ENCODE results near the gene AOAH.

DNA sequence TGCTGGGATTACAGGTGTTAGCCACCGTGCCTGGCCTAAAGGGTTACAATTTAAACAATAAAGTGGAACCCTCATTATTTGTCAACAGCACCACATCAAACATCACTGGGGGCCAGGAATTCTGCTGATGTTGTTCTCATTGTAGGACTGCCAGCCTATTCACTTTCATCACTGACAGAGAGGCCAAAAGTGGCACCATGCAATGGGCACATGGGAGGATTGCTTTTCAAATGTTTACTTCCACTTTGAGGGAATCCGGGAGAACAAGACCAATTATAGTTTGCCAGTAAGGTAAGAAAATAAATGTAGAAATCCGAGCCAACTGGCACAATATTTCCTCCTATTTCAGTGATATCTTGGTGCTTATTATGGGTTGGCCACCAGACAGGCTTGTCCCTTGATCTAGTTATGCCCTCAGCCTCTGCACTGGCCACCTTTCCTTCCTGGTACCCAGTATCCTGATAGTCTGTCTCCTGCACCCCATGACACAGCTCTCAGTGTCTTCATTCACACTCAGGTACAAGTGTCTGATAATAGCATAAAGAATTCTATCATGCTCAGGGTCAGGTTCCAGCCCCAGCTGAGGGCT is 252.1 kb downstream of the AOAH start:
- no peak for TF ChIP-seq CTCF (IDR thresholded peaks at IDR 0.05; ENCODE audit: low read depth, low read length, poor library complexity, severe bottlenecking)
- TF ChIP-seq EZH2phosphoT487 (IDR thresholded peaks at IDR 0.05; ENCODE audit: borderline replicate concordance, low read length), result no peak

All from DOHH2 (cell line).